DND-41 (cell line): ENCODE results near the gene CDCA8.

Experiments used
- CTCF ChIP-seq: IDR thresholded peaks from 2 replicates; pipeline ENCODE4 v1.5.1; 2012; ENCODE audit warnings: borderline replicate concordance, low read length, moderate library complexity, mild to moderate bottlenecking; ENCODE audit not compliant: poor library complexity, severe bottlenecking; ENCODE audit errors: extremely low read depth
- EZH2 ChIP-seq: IDR thresholded peaks from 3 replicates; pipeline ENCODE4 v1.6.1; 2012; ENCODE audit warnings: borderline replicate concordance, low read depth, mild to moderate bottlenecking, moderate library complexity, low read length, inconsistent platforms; ENCODE audit not compliant: severe bottlenecking

GRCh38 chr1:37662031-37662755 is 30.1 kb upstream of the CDCA8 start:
- TF ChIP-seq CTCF (no peak), EZH2 (no peak)
